GM19438 (cell line): ENCODE results near the gene OPA3.
"Not testable (repeated sequence)": the region's sequence is repeated elsewhere in the genome, so short reads cannot be mapped to it uniquely, and the experiment has no call there.

Source experiments
- ATAC-seq: cut with Tn5 transposase; IDR thresholded peaks from one replicate; pipeline ENCODE4 v1.9.1; 2021; ENCODE audit warnings: low read depth; ENCODE audit not compliant: unreplicated experiment

Gene OPA3

DNA sequence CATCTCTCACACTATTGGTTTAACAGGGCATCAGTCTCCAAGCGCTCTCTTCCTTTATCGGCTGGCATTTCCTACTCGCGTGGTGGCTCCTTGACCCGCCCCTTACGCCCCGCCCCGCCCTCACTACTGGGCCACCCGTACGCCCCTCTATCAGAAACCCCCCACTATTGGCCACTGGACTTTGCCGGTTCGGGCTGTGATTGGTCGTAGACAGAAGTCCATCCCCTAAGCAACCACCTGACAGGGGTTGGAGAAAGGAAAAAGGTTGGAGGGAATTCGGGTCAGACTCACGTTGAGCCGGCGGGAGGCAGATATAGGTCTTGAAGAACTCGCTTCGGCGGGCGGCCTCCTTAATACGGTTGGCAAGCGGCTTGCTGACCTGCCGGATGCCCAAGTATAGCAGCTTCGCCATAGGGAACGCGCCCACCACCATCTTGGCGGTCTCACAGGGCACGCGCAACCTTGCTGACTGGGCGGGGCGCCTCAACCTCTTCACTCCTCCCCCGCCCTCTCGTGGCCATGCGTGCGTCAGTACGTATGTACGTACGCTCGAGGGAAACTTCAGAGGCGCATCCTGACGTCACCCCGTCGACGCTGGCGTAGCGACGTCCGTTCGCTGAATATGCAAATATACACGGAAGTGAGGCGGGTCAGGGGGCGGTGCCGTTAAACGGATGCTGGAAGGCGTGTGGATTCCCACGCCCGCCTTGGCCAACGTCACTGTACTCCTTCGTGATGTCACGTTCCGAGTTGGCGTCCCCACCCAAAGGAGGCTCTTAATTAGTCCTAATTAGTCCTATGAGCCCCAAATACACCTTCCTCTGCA, at the start of gene OPA3:
Gene OPA3, minus strand, starts transcription at position 471 of the 826 bp plus-strand sequence. Its CDS starts 38 bp downstream, at position 433.
- ATAC-seq, result peak; percentile 89

DNA sequence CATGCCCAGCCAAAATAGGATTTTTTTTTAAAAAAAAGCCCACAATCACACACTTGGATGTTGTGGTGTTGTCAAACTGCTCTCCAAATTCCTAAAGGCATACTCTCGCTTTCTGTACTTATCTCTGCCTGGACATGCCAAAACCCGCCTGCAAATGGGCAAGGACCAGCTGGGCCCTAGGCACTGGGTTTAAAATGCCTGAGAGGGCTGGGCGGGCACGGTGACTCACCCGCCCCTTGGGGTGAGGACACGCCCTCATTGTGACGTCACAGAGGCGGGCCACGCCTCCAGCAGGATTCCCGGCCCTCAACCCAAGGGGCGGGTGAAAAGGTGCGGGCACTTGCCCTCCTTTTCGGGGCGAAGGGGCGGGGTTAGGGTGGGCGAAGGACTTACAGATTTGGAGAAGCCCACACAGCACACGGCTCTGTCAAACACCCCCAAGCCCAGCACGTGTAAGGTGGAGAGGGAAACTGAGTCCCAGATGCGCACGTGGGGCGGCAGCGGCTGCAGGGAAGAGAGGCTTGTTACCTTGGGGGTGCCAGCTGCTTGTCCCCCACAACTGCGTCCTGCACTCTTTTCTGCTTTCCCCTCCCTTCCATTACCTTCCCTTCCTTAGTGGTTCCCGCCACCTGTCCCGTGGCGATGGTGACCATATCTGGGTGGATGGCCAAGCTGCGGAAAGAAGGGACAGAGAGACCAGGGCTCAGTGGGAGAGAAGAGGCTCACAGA, 48.0 kb upstream of the OPA3 start:
- no peak for ATAC-seq

DNA sequence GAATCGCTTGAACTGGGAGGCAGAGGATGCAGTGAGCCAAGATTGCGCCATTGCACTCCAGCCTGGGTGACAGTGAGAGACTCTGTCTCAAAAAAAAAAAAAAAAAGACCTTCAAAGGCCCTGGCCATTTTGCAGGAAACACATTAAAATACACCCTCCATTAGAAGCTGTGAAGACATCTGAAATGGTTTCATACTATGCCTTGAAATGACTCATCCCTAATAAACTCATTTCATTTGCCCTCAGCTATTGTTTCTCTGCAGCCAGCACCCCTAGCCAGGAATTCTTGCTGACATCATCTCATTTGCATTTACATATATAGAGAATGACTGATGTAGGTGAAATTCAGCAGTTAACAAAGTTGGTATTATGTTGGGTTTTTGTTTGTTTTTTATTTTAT, 45.9 kb upstream of the OPA3 start:
- no peak for ATAC-seq

DNA sequence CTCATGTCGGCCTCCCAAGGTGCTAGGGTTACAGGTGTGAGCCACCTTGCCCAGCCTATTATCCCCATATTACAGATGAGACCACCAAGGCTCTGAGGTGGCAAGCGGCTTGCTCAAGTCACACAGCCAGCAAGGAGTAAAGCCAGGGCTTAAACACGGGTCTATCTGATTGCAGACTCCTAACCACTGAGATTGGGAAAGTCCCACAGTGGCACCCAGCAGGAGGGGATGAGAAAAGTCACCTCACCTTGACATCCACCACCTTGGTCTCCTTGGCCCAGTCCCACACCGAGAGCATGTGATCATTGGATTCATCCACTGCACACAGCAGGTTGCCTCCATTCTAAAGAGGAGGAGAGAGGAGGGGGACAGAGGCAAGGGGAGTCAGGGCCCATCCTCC, 45.1 kb upstream of the OPA3 start:
- ATAC-seq, result no peak

DNA sequence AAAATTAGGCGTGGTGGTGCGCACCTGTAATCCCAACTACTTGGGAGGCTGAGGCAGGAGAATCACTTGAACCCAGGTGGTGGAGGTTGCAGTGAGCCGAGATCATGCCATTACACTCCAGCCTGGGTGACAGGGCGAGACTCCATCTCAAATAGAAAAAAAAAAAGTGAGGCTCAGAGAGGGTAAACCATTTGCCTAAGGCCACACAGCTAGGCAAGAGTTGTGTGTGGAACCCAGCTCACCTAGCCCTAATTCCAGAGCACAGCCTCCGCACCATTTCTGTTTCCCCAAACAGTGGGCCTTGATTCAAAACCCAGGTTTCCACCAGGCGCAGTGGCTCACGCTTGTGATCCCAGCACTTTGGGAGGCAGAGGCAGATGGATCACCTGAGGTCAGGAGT, 43.6 kb upstream of the OPA3 start:
- not testable (repeated sequence) for ATAC-seq

DNA sequence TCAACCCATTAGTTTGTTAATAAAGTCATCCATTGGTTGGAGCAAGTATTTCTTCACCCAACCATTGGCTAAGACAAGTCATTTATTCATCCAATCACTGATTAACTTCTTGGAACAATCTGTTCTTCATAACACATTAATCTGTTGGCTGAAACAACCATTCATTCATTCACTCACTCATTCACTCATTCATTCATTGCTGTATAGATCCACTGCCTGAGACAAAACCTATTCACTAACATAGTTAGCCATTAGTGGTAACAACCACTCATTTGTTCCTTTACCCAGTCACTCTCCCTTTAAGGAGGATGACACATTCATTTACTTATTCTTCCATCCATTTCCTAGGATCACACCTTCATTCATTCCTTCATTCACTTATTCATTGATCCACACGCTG, 39.4 kb upstream of the OPA3 start:
- ATAC-seq, result no peak

DNA sequence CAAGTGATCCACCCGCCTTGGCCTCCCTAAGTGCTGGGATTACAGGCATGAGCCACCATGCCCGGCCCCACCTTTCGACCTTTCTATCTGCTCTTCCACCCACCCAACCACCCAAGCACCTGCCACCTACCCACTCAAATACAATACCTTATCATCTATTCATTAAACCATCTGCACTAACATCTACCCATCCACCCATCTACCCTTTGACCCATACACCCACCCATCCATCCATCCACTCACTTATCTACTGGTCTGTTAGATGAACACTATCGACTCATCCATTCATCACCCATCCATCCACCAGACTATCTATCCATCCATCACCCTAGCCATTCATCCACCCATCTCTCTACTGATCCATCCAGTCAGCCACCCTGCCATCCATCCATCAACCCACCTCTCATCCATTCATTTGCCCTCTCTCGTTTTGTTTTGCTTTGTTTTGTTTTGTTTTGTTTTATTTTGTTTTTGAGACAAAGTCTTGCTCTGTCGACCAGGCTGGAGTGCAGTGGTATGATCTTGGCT, 37.4 kb upstream of the OPA3 start:
- ATAC-seq, result no peak

DNA sequence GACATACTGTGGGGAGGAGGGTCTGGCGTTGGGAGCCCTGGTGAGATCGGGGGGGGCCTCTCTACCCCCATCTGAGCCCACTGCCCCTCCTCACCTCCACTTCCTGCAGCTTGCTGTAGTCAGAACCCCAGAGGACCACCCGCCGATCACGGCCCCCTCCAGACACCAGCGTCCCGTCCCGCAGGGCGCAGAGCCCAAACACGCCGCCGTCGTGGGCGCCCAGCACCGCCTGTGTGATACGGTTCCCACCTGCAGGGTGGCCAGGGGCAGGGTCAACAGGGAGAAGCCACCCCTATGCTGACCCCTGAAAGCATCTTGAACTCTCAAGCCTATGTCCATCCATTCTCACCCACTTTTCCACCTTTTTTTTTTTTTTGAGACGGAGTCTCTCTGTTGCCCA, 36.8 kb upstream of the OPA3 start:
- ATAC-seq, result no peak

DNA sequence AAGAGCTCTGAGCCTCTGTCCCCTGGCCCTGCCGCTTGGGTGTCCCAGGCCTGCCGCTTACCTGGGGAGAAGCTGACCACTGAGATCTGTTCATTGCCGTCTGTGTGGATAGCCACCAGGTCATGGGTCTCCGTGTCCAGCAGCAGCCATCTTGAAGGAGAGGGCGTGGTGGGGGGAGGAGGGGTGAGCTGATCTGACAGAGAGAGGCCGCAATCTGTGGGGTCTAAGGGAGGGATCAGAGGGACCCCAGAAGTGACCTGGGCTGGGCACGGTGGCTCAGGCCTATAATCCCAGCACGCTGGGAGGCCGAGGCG, 32.1 kb upstream of the OPA3 start:
- no peak for ATAC-seq

DNA sequence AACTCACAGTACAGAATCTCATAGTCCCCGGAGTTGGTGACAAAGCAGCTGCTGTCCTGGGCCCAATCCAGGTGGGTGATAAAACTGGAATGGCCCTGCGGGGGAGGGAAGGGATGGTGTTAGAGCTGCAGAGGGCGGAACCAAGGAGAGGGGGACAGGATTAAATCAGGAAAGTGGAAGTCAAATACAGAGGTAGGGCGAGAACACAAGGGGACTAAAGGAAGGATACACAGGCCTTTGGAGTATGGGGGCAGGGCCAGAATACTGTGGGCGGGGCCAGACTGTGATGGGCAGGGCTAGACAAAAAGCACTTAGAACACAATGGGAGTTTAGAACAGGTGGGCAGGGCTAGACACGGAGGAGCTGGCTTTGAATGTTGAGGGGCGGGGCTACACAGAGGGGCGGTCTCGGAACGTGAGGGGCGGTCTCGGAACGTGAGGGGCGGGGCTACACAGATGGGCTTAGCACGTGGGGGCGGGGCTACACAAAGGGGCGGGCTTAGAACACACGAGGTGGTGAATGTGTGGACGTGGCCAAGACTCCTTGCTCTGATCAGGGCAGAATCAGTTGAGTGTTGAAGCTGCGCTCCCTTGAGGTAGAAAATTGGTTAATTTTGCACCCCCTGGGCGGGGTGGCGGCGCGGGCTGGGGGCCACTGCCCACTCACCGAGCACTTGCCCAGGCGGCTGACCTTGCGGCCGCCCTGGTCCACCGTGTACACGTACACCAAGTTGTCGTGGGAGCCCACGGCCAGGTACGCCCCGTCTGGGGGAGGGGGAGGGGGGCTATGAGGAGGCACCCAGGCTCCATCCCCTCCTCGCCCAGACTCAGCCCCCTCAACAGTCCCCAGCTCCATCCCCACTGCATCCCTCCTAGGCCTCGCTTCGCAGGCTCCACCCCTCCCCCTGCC, 31.4 kb upstream of the OPA3 start:
- ATAC-seq, result no peak

DNA sequence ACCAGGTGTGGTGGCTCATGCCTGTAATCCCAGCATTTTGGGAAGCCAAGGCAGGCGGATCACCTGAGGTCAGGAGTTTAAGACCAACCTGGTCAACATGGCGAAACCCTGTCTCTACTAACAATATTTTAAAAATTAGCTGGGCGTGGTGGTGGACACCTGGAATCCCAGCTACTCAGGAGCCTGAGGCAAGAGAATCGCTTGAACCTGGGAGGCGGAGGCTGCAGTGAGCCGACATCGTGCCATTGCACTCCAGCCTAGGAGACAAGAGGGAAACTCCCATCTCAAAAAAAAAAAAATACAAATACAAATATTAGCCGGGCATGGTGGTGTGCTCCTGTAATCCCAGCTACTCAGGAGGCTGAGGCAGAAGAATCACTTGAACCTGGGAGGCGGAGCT, 30.5 kb upstream of the OPA3 start:
- ATAC-seq, result not testable (repeated sequence)

DNA sequence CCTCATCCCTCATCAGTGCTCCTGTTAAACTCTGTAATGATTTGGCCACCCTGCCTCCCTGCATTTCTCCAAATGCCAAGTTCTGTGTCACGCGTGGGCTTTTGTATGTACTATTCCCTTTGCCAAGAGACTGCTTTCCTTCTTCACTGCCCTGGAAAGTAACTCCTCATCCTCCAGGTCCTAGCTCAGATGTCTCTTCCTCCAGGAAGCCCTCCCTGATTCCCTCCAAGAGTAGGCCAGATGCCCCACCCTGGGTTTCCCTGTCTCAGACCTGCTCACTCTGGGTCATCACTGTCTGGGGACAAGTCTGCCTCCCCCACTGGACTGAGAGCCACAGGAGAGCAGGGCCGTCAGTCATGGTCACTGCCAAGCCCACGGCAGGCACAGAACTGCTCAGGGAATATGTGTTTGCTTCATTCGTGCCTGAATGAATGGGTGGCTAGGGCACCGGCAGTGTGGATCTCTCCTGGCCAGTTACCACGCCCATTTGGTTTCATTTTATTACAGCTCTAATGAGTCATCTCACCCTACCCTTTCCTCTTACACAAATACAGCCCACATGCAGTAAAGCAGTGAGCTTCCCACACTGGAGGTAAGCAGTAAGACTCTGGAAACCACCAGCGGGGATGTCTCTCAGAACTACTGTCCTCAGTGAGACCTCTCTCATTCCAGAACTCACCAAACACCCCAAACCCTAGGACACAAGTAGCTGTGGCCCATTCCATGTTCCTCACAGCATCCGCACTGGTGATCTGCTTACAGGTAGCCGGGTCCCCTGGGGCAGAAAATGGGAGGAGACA, 29.5 kb upstream of the OPA3 start:
- ATAC-seq, result no peak

DNA sequence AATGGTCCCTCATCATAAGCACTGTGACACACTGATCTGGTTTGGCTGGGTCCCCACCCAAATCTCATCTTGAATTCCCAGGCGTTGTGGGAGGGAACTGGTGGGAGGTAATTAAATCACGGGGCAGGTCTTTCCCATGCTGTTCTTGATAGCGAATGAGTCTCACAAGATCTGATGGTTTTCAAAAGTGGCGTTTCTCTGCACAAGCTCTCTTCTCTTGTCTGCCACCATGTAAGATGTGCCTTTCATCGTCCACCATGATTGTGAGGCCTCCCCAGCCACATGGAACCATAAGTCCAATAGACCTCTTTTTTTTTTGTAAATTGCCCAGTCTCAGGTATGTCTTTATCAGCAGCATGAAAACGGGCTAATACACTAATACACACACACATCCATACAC, 24.3 kb upstream of the OPA3 start:
- no peak for ATAC-seq

DNA sequence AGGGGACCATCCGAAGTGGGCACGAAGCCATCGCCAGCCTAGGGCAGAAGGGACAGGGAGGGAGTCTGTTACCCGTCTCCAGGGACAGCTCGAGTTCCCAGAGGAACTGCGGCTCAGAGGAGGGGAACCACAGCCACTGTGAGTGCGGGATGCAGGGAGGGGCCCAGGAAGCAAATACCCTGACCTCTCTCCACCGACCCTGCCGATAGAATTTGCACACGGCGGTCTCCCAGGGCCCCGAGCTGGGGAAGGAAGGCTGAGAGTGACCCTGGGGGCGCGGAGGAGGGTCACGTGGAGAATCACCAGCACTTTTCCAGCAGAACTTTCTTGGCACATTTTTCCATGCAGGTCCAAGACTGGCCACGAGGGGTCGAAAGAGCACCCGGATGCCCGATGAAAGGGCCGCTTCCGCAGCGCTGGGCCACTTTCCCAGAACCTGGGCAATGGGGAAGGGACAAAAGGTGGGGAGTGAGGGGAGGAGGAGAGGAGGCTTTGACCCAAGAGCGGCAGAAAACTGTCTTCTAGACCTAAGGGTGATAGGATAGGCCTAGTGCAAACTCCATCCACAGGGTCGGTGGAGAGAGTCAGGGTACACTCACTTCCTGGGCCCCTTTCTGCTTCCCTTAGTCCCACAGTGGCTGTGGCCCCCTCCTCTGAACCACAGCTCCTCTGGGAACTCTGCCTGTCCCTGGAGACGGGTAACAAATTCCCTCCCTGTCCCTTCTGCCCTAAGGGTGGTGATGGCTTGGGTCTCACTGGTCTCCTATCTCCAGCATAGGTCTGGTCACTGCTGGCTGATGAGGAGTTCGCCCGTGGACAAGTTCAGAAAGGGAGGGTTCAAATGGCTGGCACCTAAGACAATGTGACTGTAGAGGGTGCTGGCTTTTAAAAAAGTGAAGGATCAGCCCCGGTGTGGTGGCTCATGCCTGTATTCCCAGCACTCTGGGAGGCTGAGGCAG, 22.7 kb upstream of the OPA3 start:
- no peak for ATAC-seq

DNA sequence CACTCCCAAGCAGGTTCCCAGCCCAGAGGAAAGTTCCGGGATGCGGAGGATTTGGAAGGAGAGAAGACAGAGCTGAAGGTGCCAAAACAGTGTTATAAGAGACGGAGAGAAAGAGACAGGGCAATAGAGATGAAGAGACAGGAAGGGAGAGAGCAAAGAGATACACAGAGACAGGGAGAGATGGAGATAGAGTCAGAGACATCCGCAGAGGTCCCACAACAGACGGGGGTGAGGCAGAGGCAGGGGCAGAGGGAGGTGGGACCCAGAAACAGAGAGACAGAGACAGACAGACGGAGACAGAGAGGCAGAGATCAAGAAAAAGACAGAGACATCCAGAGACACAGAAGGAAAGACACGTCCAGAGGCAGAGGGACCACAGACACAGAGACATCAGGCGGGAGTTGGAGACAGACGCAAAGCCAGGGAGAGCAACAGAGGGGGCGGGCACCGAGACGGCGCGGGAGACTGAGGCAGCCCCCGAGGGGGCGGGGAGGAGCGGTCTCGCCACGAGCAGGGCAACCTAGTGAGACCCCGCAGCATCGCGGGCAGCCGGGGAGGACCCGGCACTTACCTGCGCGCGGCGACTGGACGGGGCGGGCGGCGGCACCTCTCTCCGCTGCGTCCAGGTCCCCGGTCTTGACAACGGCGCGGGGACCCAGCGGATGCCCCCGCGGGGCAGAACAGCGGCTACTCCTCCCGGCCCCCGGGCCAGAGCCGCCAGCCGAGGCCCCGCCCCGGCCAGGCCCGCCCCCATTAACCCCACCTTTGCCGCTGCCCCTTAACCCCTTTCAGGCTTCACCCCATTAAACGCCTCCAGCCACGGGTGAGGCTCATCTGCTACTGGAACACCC, 17.1 kb upstream of the OPA3 start, which contains the start of gene GPR4:
Gene GPR4, minus strand, starts transcription at position 689 of the 851 bp plus-strand sequence. CDS start 10,346 bp downstream, outside the sequence.
- no peak for ATAC-seq

DNA sequence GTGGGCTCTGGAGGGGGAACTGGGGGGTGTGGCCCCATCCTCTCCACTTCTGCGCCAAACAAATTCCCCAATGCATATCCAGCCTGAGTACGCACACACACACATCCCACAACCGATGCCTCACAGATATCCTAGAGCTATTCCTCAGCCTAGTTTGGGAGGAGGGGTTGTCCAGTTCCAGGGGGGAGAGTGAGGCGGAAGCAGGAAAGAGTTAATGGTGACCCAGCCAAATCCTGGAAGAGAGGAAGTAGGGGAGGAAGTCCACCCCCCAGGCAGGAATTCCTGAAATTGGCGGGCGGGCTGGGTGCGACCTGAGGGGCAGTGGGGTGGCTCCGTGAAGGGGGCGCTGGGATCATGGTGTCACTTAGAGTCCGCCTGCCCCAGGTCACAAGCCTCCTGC, 16.5 kb upstream of the OPA3 start:
- ATAC-seq, result no peak

DNA sequence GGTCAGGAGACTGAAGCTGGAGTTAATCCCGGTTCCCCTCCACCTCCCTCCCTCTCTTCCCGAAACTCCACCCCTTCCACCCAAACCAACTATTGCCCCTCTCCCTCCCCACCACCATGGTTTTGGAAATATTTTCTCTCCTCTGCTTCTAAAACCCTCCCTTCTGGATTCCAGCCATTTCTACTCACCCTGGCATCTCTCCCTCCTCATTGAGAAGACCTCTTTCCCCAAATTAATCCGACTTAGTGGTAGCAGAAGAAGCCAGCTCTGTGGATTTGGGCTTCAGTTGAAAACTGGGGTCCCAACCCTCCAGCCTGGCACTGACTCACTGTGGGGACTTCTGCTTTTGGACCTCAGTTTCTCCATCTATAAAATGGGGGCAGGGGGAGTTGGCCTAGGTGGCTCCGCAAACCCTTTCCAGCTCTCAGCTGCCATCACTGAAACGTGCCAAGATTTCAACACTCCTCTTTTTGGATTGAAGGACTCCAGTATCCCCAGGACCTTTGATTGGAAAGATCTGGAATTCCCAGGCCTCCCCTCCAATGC, 15.8 kb upstream of the OPA3 start:
- no peak for ATAC-seq

DNA sequence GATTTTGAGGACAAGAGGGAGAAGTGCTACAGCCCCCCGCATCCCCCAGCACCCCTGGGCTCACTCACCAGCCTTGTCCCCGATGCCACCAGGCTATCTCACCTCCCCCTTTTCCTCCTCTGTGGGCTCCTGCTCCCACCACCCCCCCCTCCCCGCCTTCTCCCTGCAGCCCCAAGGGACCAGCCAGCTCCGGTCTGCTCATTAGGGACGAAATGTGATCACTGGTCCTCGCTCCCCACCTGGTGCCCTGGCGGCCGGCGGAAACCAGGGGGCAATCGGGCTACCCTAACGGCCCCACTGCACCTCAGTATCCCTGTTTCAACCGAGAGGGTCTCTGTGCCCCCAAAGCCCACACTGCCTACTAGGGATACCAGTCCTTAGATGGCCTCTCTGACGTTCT, 14.7 kb upstream of the OPA3 start:
- no peak for ATAC-seq
